Measurements from ENCODE around the gene LIPG. TPM values are rescaled to one million over a fixed set of nuclear protein-coding genes. Genes with fewer than 3 reads are reported as not detected.

Gene LIPG
- polyA plus RNA-seq, 2 of the 4 experiments (the other 2 are of a cell fraction), result 0.36 to 0.65 TPM

GRCh38 chr18:49609256-49610021 lies 47.6 kb downstream of the LIPG start (continued):
- TF ChIP-seq, protein P1, sequence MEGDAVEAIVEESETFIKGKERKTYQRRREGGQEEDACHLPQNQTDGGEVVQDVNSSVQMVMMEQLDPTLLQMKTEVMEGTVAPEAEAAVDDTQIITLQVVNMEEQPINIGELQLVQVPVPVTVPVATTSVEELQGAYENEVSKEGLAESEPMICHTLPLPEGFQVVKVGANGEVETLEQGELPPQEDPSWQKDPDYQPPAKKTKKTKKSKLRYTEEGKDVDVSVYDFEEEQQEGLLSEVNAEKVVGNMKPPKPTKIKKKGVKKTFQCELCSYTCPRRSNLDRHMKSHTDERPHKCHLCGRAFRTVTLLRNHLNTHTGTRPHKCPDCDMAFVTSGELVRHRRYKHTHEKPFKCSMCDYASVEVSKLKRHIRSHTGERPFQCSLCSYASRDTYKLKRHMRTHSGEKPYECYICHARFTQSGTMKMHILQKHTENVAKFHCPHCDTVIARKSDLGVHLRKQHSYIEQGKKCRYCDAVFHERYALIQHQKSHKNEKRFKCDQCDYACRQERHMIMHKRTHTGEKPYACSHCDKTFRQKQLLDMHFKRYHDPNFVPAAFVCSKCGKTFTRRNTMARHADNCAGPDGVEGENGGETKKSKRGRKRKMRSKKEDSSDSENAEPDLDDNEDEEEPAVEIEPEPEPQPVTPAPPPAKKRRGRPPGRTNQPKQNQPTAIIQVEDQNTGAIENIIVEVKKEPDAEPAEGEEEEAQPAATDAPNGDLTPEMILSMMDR (IDR thresholded peaks at IDR 0.05), result no peak
- TF ChIP-seq HOXA7 (CRISPR knock-in tag; IDR thresholded peaks at IDR 0.05) (no peak), ZNF302 (CRISPR knock-in tag; IDR thresholded peaks at IDR 0.05) (no peak)

DNA sequence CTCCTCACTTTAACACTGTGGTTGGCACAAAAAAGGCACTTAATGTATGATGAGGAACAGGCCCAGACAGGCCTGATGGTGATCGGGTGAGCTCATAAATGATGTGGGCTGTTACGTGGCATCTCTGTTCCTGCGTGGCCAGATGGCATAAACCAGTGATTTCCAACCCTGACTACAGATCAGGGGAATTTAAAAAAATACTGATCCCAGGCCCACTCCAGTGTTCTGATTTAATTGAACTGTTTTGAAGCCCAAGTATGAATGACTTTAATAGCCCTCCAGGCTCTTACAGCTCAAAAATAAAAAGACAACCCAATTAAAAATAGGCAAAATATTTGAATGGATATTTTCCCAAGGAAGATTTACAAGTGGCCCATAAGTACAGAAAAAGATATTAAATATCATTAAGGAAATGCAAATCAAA lies 48.2 kb downstream of the LIPG start:
- Histone ChIP-seq H3K27ac (no peak overlapping the region), H3K4me2 (no peak overlapping the region), H3K9me3 (peaks cover 6% of the 10 kb centered on the region; the same call in 1 of the 3 replicates), H3K4me1 (0 out of 3 replicates have a peak, but pooled peaks cover 6% of the 10 kb centered on the region), H3K4me3 (no peak overlapping the region)
- ChIA-PET CTCF (no interaction called here), POLR2A (no interaction called here)
- FAIRE-seq (no peak), DNase-seq (ENCODE audit: low read depth in 1 of 2, low spot score in 1 of 2) (no peak), ATAC-seq (no peak)
- WGBS (ENCODE audit: missing lambda C conversion rate), result 70% methylated on average over 3 of the region's 3 CpGs
- TF ChIP-seq JUN (IDR thresholded peaks at IDR 0.05) (no peak), GATA3 (IDR thresholded peaks at IDR 0.05; ENCODE audit: borderline replicate concordance) (no peak), RFX5 (IDR thresholded peaks at IDR 0.05) (no peak), SMC3 (IDR thresholded peaks at IDR 0.05) (no peak), BHLHE40 (IDR thresholded peaks at IDR 0.05; ENCODE audit: low read depth, low read length) (no peak)
- TF ChIP-seq, protein P1 (IDR thresholded peaks at IDR 0.05), result no peak

DNA sequence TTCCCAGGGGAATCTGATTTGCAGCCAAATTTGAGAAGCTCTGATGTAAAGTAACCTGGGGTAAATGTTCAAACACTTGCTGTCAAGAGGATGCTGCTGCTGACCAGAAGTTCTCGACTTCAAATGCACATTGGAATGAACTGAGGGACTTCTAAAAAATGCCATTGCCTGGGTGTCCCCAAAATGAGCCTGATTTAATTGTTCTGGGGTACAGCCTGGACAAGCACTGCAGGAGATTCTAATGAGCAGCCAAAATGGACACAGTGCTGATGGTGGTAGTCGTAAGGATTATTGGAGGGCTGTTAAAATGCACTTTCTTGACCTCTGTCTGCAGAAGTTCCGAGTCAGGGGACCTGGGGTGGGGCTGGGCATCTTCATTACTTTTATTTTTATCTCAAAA lies 49.5 kb downstream of the LIPG start:
- 57% methylated on average over 3 of the region's 3 CpGs for WGBS (ENCODE audit: missing lambda C conversion rate)
- DNase-seq (ENCODE audit: low read depth in 1 of 2, low spot score in 1 of 2), result no peak
- ChIA-PET POLR2A (no interaction called here), CTCF (no interaction called here)
- Histone ChIP-seq H3K4me1 (0 out of 3 replicates have a peak, but pooled peaks cover 6% of the 10 kb centered on the region), H3K4me2 (no peak overlapping the region), H3K9me3 (no peaks in the 10 kb centered on the region), H3K27ac (no peak overlapping the region), H3K4me3 (no peak overlapping the region)
- ATAC-seq, result no peak
- FAIRE-seq, result no peak
- TF ChIP-seq RNF2 (IDR thresholded peaks at IDR 0.05; ENCODE audit: borderline replicate concordance, low read depth) (no peak), EHMT2 (IDR thresholded peaks at IDR 0.05; ENCODE audit: low read depth) (no peak)

- DNase-seq (ENCODE audit: low read depth in 1 of 2, low spot score in 1 of 2) (no peak), ATAC-seq (no peak)
- POLR2A ChIA-PET, result no interaction called here
- no peak for TF ChIP-seq EHF (CRISPR knock-in tag; IDR thresholded peaks at IDR 0.05)
- TF ChIP-seq RAD21 (conservative IDR thresholded peaks at IDR 0.05 in 1 of 2, IDR thresholded peaks at IDR 0.05 in 1 of 2), result no peak
- TF ChIP-seq, protein P2, sequence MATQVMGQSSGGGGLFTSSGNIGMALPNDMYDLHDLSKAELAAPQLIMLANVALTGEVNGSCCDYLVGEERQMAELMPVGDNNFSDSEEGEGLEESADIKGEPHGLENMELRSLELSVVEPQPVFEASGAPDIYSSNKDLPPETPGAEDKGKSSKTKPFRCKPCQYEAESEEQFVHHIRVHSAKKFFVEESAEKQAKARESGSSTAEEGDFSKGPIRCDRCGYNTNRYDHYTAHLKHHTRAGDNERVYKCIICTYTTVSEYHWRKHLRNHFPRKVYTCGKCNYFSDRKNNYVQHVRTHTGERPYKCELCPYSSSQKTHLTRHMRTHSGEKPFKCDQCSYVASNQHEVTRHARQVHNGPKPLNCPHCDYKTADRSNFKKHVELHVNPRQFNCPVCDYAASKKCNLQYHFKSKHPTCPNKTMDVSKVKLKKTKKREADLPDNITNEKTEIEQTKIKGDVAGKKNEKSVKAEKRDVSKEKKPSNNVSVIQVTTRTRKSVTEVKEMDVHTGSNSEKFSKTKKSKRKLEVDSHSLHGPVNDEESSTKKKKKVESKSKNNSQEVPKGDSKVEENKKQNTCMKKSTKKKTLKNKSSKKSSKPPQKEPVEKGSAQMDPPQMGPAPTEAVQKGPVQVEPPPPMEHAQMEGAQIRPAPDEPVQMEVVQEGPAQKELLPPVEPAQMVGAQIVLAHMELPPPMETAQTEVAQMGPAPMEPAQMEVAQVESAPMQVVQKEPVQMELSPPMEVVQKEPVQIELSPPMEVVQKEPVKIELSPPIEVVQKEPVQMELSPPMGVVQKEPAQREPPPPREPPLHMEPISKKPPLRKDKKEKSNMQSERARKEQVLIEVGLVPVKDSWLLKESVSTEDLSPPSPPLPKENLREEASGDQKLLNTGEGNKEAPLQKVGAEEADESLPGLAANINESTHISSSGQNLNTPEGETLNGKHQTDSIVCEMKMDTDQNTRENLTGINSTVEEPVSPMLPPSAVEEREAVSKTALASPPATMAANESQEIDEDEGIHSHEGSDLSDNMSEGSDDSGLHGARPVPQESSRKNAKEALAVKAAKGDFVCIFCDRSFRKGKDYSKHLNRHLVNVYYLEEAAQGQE (IDR thresholded peaks at IDR 0.05), result no peak
- no peak for TF ChIP-seq HEYL (CRISPR knock-in tag; IDR thresholded peaks at IDR 0.05)
- TF ChIP-seq RFX5 (IDR thresholded peaks at IDR 0.05), result no peak
- no peak for TF ChIP-seq MAZ (IDR thresholded peaks at IDR 0.05; ENCODE audit: borderline replicate concordance, low read depth, low read length)
- TF ChIP-seq BHLHE40 (IDR thresholded peaks at IDR 0.05; ENCODE audit: low read depth, low read length), result no peak
- TF ChIP-seq ZNF302 (CRISPR knock-in tag; IDR thresholded peaks at IDR 0.05), result no peak
- no peak for TF ChIP-seq CHD4 (IDR thresholded peaks at IDR 0.05; ENCODE audit: borderline replicate concordance)
- no peak for TF ChIP-seq JUNB (IDR thresholded peaks at IDR 0.05)
- TF ChIP-seq, protein P3, sequence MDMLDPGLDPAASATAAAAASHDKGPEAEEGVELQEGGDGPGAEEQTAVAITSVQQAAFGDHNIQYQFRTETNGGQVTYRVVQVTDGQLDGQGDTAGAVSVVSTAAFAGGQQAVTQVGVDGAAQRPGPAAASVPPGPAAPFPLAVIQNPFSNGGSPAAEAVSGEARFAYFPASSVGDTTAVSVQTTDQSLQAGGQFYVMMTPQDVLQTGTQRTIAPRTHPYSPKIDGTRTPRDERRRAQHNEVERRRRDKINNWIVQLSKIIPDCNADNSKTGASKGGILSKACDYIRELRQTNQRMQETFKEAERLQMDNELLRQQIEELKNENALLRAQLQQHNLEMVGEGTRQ (IDR thresholded peaks at IDR 0.05), result no peak
- TF ChIP-seq SMC3 (IDR thresholded peaks at IDR 0.05), result no peak
- TF ChIP-seq CHD2 (IDR thresholded peaks at IDR 0.05; ENCODE audit: low read length, partially characterized antibody), result no peak
- no peak for TF ChIP-seq ESRRA (IDR thresholded peaks at IDR 0.05; ENCODE audit: borderline replicate concordance, low read length)
- TF ChIP-seq KDM5A (IDR thresholded peaks at IDR 0.05), result no peak
- TF ChIP-seq POLR2AphosphoS2 (conservative IDR thresholded peaks at IDR 0.05; ENCODE audit: low read length), result no peak
Observed at GRCh38 chr18:49612515-49613033, 50.7 kb downstream of the LIPG start.

More at GRCh38 chr18:49612515-49613033, 50.7 kb downstream of the LIPG start:
- H3K4me3 ChIP-seq, result no peak overlapping the region
- no peak for FAIRE-seq
- CTCF ChIA-PET, result no interaction called here
- no peaks in the 10 kb centered on the region for H3K9me3 ChIP-seq
- 54% methylated on average over 11 of the region's 11 CpGs for WGBS (ENCODE audit: missing lambda C conversion rate)
- H3K4me1 ChIP-seq, result 0 out of 3 replicates have a peak, but pooled peaks cover 6% of the 10 kb centered on the region
- no peak overlapping the region for H3K4me2 ChIP-seq
- no peak overlapping the region for H3K27ac ChIP-seq

Data from A549 (cell line).